Spleen (tissue), 11 donors: Measurements from ENCODE around the gene PHF21B. TPM values are rescaled to one million over a fixed set of nuclear protein-coding genes. Genes with fewer than 3 reads are reported as not detected.

Experiments used
- DNase-seq: peaks from one replicate; pipeline ENCODE4 v3.0.0-alpha.2; 2020
- H3K27ac ChIP-seq, 8 donors: fragments of 200-600 bp; sonication (generic) in 7 of 8; 1 replicate in 4 of 8; 2 replicates in 4 of 8; pipeline versions ENCODE4 v1.5.0 to v1.8.0; 2016 to 2021; ENCODE audit warnings: inconsistent platforms in 4 of 8, mild to moderate bottlenecking in 4 of 8, moderate library complexity in 1 of 8
- H3K27me3 ChIP-seq, 7 donors: fragments of 200-600 bp; sonication (generic) in 6 of 7; replicated peaks in 1 of 7; 1 replicate in 4 of 7; 2 replicates in 3 of 7; pipeline versions ENCODE4 v1.5.0 to v1.8.0; 2016 to 2021; ENCODE audit warnings: inconsistent platforms in 3 of 7, mild to moderate bottlenecking in 1 of 7
- H3K36me3 ChIP-seq, 6 donors: fragments of 200-600 bp; sonication (generic) in 5 of 6; 1 replicate in 4 of 6; 2 replicates in 2 of 6; pipeline versions ENCODE4 v1.5.0 to v1.8.0; 2016 to 2021; ENCODE audit warnings: inconsistent platforms in 2 of 6
- H3K4me1 ChIP-seq, 6 donors: fragments of 200-600 bp; sonication (generic) in 5 of 6; 1 replicate in 3 of 6; 2 replicates in 3 of 6; pipeline versions ENCODE4 v1.5.0 to v1.8.0; 2016 to 2021; ENCODE audit warnings: inconsistent platforms in 3 of 6
- H3K4me3 ChIP-seq, 8 donors: fragments of 200-600 bp; sonication (generic) in 7 of 8; 1 replicate in 4 of 8; 2 replicates in 4 of 8; pipeline versions ENCODE4 v1.5.0 to v1.8.0; 2016 to 2021; ENCODE audit warnings: inconsistent platforms in 4 of 8, mild to moderate bottlenecking in 4 of 8, moderate library complexity in 2 of 8
- H3K9me3 ChIP-seq, 8 donors: fragments of 200-600 bp; sonication (generic) in 7 of 8; 1 replicate in 4 of 8; 2 replicates in 4 of 8; pipeline versions ENCODE4 v1.5.0 to v1.8.0; 2016 to 2021; ENCODE audit warnings: inconsistent platforms in 4 of 8
- CTCF ChIP-seq, 11 experiments: fragments of 200-600 bp in 7 of 11; fragments of 450-650 bp in 4 of 11; sonication (generic) in 4 of 11; IDR thresholded peaks in 8 of 11; conservative IDR thresholded peaks in 3 of 11; 1 replicate in 7 of 11; 2 replicates in 4 of 11; pipeline versions ENCODE4 v1.4.0 to v1.8.0; 2016 to 2021; ENCODE audit warnings: antibody characterized with exemption in 11 of 11, inconsistent platforms in 4 of 11, mild to moderate bottlenecking in 1 of 11
- POLR2A ChIP-seq, 3 donors: fragments of 450-650 bp; IDR thresholded peaks; one replicate each; pipeline ENCODE4 v1.5.1; 2017; ENCODE audit warnings: antibody characterized with exemption in 3 of 3, mild to moderate bottlenecking in 1 of 3
- POLR2AphosphoS5 ChIP-seq, 3 donors: sonication (generic); formaldehyde crosslinking; IDR thresholded peaks; one replicate each; pipeline ENCODE4 v1.5.1; 2017; ENCODE audit warnings: antibody characterized with exemption in 3 of 3
- WGBS, 5 donors: extraction: QIAGEN DNeasy Blood & Tissue Kit in 3 of 5; methylation state at CpG; one replicate each; pipeline versions ENCODE4 v1.1.5 to v1.1.7; 2013 to 2018; 5-methylcytosine and 5-hydroxymethylcytosine counted together
- intact Hi-C: fragments of 100-400 bp; cut with DNase I; formaldehyde crosslinking; loops from one replicate; pipeline ENCODE4 v1.15.0; 2023; ENCODE audit warnings: low total_unique reads
- polyA plus RNA-seq, 3 donors: library from polyadenylated mRNA; stranded (reverse); fragments of 200-250 nt; gene quantifications; one replicate each; pipeline ENCODE4 v1.2.1, GENCODE V29; 2013
- total RNA-seq, 7 donors: library from RNA; depleted of rRNA in 3 of 7; stranded (reverse); fragments of >200 nt in 3 of 7; fragmentation: NEBNext Ultra II Directional in 4 of 7; extraction: Animal tissue kit (Norgen Biotek cat#: 25700) in 4 of 7; gene quantifications; one replicate each; pipeline versions ENCODE4 v1.1.0 to v1.2.1, GENCODE V29; 2016 to 2021
- donor health status: healthy with polysubstance abuse.
- donor health status: DM: no; HTN: no; CAD: no; lungs with moderate emphysema.
- donor health status: DM: no; HTN: no; CAD: no.
- donor health status: Bipolar disorder and iron deficiency.
- donor health status: healthy.
- donor health status: DM: no; HTN: no; CAD: no.
- donor health status: DM: yes; HTN: yes; CAD: no.

PHF21B gene
- total and polyA plus RNA-seq, 10 donors, result 0.03 to 0.46 (median 0.09) TPM; not detected in 4

- H3K4me1 ChIP-seq, result no peaks in the 10 kb centered on the region
- H3K27ac ChIP-seq, result no peak overlapping the region
- intact Hi-C loops, result no loop called here
- 77 to 88% (median 83%) methylated on average over 12 to 13 of the region's 13 CpGs for WGBS, 5 donors
- TF ChIP-seq POLR2AphosphoS5 (IDR thresholded peaks at IDR 0.05) (no peak), CTCF (IDR thresholded peaks at IDR 0.05 in 8 of 11, conservative IDR thresholded peaks at IDR 0.05 in 3 of 11) (no peak)
- peak; percentile 57 for DNase-seq
- H3K4me3 ChIP-seq, result no peak overlapping the region
- no peaks in the 10 kb centered on the region for H3K36me3 ChIP-seq
- peaks cover 0 to 22% (median 14%) of the 10 kb centered on the region in 8 donors for H3K9me3 ChIP-seq
- H3K27me3 ChIP-seq, result peaks cover 0 to 15% (median 0%) of the 10 kb centered on the region in 7 donors
Observed at GRCh38 chr22:44914026-44914721, 95.6 kb downstream of the PHF21B start.

GRCh38 chr22:44913198-44913983, 96.4 kb downstream of the PHF21B start:
- no peaks in the 10 kb centered on the region for H3K36me3 ChIP-seq
- DNase-seq, result peak; percentile 62
- peaks cover 0 to 15% (median 0%) of the 10 kb centered on the region in 7 donors for H3K27me3 ChIP-seq
- no peak overlapping the region for H3K27ac ChIP-seq
- no peaks in the 10 kb centered on the region for H3K4me1 ChIP-seq
- peaks cover 0 to 22% (median 14%) of the 10 kb centered on the region in 8 donors for H3K9me3 ChIP-seq
- WGBS, 5 donors, result 88 to 94% (median 92%) methylated on average over 18 to 24 of the region's 24 CpGs
- intact Hi-C loops, result no loop called here
- H3K4me3 ChIP-seq, result no peak overlapping the region
- no peak for TF ChIP-seq POLR2A (IDR thresholded peaks at IDR 0.05)
- TF ChIP-seq POLR2AphosphoS5 (IDR thresholded peaks at IDR 0.05), result no peak
- no peak for TF ChIP-seq CTCF (IDR thresholded peaks at IDR 0.05 in 8 of 11, conservative IDR thresholded peaks at IDR 0.05 in 3 of 11)

- Histone ChIP-seq H3K27ac (no peak overlapping the region), H3K4me1 (no peaks in the 10 kb centered on the region), H3K4me3 (no peak overlapping the region), H3K9me3 (peaks cover 0 to 22% (median 14%) of the 10 kb centered on the region in 8 donors), H3K36me3 (no peaks in the 10 kb centered on the region), H3K27me3 (peaks cover 0 to 36% (median 0%) of the 10 kb centered on the region in 7 donors)
- TF ChIP-seq CTCF (IDR thresholded peaks at IDR 0.05 in 8 of 11, conservative IDR thresholded peaks at IDR 0.05 in 3 of 11) (no peak), POLR2AphosphoS5 (IDR thresholded peaks at IDR 0.05) (no peak), POLR2A (IDR thresholded peaks at IDR 0.05) (no peak)
- DNase-seq, result peak; percentile 18
- intact Hi-C loops, result no loop called here
- 74 to 93% (median 87%) methylated on average over 6 of the region's 6 CpGs for WGBS, 5 donors
Observed at GRCh38 chr22:44909241-44909640, 100.6 kb downstream of the PHF21B start.
